Right lobe of liver (tissue), 6 donors: Measurements from ENCODE around the gene PRRX1. TPM values are rescaled to one million over a fixed set of nuclear protein-coding genes. Genes with fewer than 3 reads are reported as not detected.

ENCODE experiments used
- ATAC-seq, 4 donors: fragments of 200-7000 bp; cut with Tn5 transposase; one replicate each; pipeline ENCODE4 v1.9.1; 2020; ENCODE audit warnings: mild to moderate bottlenecking in 4 of 4, moderate library complexity in 4 of 4
- DNase-seq, 3 donors: peaks; one replicate each; pipeline ENCODE4 v3.0.0-alpha.2; 2020
- H3K27ac ChIP-seq, 3 donors: fragments of 200-600 bp; one replicate each; pipeline ENCODE4 v1.8.0; 2022
- H3K27me3 ChIP-seq, 2 donors: fragments of 200-600 bp; one replicate each; pipeline ENCODE4 v1.8.0; 2022
- H3K36me3 ChIP-seq, 4 donors: fragments of 200-600 bp; sonication (generic) in 1 of 4; one replicate each; pipeline versions ENCODE4 v1.5.1 to v1.8.0; 2017 to 2022; ENCODE audit warnings: control low read depth in 1 of 4
- H3K4me1 ChIP-seq, 4 donors: fragments of 200-600 bp; sonication (generic) in 1 of 4; one replicate each; pipeline versions ENCODE4 v1.5.1 to v1.8.0; 2017 to 2022; ENCODE audit warnings: control low read depth in 1 of 4
- H3K4me3 ChIP-seq, 3 donors: fragments of 200-600 bp; one replicate each; pipeline ENCODE4 v1.8.0; 2022
- H3K9me3 ChIP-seq, 4 donors: fragments of 200-600 bp; sonication (generic) in 1 of 4; one replicate each; pipeline versions ENCODE4 v1.5.1 to v1.8.0; 2017 to 2022; ENCODE audit warnings: control low read depth in 1 of 4
- POLR2A ChIP-seq: fragments of 450-650 bp; IDR thresholded peaks from one replicate; pipeline ENCODE4 v1.6.1; 2017; ENCODE audit warnings: antibody characterized with exemption, mild to moderate bottlenecking
- WGBS: methylation state at CpG from one replicate; pipeline ENCODE4 v1.1.6; 2018; ENCODE audit warnings: low coverage, low lambda C conversion rate; ENCODE audit not compliant: insufficient coverage; ENCODE audit errors: missing lambda C conversion rate; 5-methylcytosine and 5-hydroxymethylcytosine counted together
- intact Hi-C, 2 donors: fragments of 100-400 bp; cut with DNase I; formaldehyde crosslinking; loops; one replicate each; pipeline versions ENCODE4 v1.11.2 to v1.14.1; 2022
- total RNA-seq, 6 experiments: library from RNA; depleted of rRNA in 2 of 6; stranded (reverse); fragments of >200 nt in 2 of 6; fragmentation: NEBNext Ultra II Directional in 3 of 6; extraction: Animal tissue kit (Norgen Biotek cat#: 25700) in 3 of 6; gene quantifications; one replicate each; pipeline versions ENCODE4 v1.1.0 to v1.2.4, GENCODE V29; 2016 to 2023
- TF ChIP-seq, protein P1 (sequence below), 4 donors: fragments of 200-600 bp in 3 of 4; fragments of 450-650 bp in 1 of 4; IDR thresholded peaks; one replicate each; pipeline versions ENCODE4 v1.5.1 to v1.8.0; 2016 to 2022; ENCODE audit warnings: antibody characterized with exemption in 4 of 4, mild to moderate bottlenecking in 2 of 4
- donor health status: DM: no; HTN: yes; CAD: no.
- donor health status: DM: no; HTN: no; CAD: no.
- donor health status: DM: no; HTN: no; CAD: no.
- donor health status: DM: no; HTN: yes; CAD: no.
- donor health status: DM: no; HTN: yes; CAD: no.

Gene PRRX1
- total RNA-seq, 6 experiments from 2014 or later, result 0.05 to 0.55 (median 0.18) TPM

- intact Hi-C loops, result no loop called here
- WGBS, result 34% methylated on average over 2 of the region's 2 CpGs
These were observed 29.1 kb downstream of the PRRX1 start for GRCh38 chr1:170692866-170693575.

DNA sequence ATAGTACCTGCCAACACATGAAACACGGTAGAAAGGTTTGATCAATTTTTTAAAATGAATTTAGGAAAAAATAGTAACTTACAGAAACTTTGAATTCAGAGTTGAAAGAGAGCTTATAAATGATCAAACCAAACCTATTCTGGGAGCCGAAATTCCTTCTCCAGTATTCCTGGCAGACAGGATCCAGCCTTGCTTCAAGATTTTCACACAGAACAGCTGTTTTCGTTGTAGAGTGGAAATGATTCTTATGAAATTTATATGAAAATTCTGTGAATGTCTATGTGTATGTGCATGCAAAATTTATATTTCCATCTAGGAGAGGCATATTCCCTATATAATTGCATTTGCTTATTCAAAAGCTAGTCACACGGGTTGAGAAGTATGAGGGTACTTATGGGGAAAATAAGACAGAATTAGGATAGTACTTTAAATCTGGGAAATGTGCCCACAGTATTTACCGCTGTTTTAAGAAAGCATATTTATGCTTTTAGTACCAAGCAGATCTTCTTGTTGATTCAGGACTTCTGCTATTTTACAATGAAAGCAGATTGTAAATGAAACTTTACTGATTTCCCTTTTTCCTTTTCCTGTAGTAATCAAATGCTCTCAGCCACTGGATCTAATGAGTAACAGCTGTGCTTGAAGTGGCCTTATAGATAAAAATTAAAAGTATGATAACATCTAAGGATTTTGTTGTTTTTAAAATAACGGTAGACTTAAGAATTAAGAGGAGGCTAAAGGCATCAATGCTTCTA is 30.4 kb downstream of the PRRX1 start:
- Histone ChIP-seq H3K27me3 (no peaks in the 10 kb centered on the region), H3K9me3 (no peaks in the 10 kb centered on the region), H3K4me1 (no peaks in the 10 kb centered on the region), H3K4me3 (no peak overlapping the region), H3K36me3 (no peaks in the 10 kb centered on the region), H3K27ac (no peak overlapping the region)
- no peak for TF ChIP-seq POLR2A
- TF ChIP-seq, protein P1, sequence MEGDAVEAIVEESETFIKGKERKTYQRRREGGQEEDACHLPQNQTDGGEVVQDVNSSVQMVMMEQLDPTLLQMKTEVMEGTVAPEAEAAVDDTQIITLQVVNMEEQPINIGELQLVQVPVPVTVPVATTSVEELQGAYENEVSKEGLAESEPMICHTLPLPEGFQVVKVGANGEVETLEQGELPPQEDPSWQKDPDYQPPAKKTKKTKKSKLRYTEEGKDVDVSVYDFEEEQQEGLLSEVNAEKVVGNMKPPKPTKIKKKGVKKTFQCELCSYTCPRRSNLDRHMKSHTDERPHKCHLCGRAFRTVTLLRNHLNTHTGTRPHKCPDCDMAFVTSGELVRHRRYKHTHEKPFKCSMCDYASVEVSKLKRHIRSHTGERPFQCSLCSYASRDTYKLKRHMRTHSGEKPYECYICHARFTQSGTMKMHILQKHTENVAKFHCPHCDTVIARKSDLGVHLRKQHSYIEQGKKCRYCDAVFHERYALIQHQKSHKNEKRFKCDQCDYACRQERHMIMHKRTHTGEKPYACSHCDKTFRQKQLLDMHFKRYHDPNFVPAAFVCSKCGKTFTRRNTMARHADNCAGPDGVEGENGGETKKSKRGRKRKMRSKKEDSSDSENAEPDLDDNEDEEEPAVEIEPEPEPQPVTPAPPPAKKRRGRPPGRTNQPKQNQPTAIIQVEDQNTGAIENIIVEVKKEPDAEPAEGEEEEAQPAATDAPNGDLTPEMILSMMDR (IDR thresholded peaks at IDR 0.05), result no peak
- intact Hi-C loops, result no loop called here
- ATAC-seq, result no peak
- no peak for DNase-seq
- WGBS, result 64% methylated on average over 6 of the region's 6 CpGs

More at GRCh38 chr1:170692866-170693575, 29.1 kb downstream of the PRRX1 start:
- Histone ChIP-seq H3K27me3 (no peaks in the 10 kb centered on the region), H3K4me3 (no peak overlapping the region), H3K27ac (no peak overlapping the region), H3K4me1 (no peaks in the 10 kb centered on the region), H3K36me3 (no peaks in the 10 kb centered on the region), H3K9me3 (no peaks in the 10 kb centered on the region)
- ATAC-seq (peak; percentile 41 to 80 (median 60)), DNase-seq (no peak)
- no peak for TF ChIP-seq POLR2A
- TF ChIP-seq, protein P1 (IDR thresholded peaks at IDR 0.05), result no peak

GRCh38 chr1:170695955-170696590 is 32.1 kb downstream of the PRRX1 start:
- intact Hi-C loops, result no loop called here
- Histone ChIP-seq H3K27ac (no peak overlapping the region), H3K9me3 (no peaks in the 10 kb centered on the region), H3K27me3 (no peaks in the 10 kb centered on the region), H3K4me3 (no peak overlapping the region), H3K36me3 (no peaks in the 10 kb centered on the region), H3K4me1 (no peaks in the 10 kb centered on the region)
- DNase-seq (no peak), ATAC-seq (no peak)
- TF ChIP-seq POLR2A, result no peak
- TF ChIP-seq, protein P1 (IDR thresholded peaks at IDR 0.05), result no peak
- 77% methylated on average over 6 of the region's 6 CpGs for WGBS

DNA sequence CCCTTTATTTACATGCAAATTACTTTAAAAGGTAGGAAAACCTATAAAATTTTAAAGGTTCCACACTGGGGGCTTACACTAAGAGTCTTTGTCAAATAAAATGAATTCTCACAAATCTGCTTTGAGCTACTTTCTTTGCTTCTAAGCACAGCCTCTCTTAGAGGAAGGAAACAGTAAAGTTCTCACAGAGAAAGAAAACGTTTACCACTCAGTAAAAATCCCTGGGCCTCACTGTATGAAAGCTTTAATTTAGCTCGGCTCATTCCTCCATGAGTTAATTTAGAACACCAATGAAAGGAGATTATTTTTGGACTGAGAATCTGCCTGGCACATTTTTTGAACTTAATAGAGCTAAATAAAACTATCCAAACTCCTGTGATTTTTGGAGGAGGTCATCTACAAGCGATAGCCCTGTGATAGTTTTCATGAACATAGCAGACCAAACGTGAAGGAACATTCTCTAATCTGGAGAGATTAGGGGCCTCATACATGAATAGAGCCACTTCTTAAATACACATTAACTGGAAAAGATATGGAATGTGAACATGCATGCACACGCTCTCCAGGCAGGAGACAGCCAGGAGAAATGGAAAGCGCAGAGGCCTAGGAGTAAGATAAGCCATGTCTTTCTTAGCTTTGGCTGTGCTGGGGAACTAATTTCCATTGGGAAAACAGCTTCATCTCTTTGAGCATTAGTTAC is 32.8 kb downstream of the PRRX1 start:
- 68% methylated on average over 6 of the region's 6 CpGs for WGBS
- DNase-seq (no peak), ATAC-seq (no peak)
- H3K36me3 ChIP-seq, result no peaks in the 10 kb centered on the region
- no peak overlapping the region for H3K4me3 ChIP-seq
- intact Hi-C loops, result no loop called here
- no peaks in the 10 kb centered on the region for H3K27me3 ChIP-seq
- no peaks in the 10 kb centered on the region for H3K9me3 ChIP-seq
- H3K27ac ChIP-seq, result no peak overlapping the region
- TF ChIP-seq POLR2A, result no peak
- TF ChIP-seq, protein P1 (IDR thresholded peaks at IDR 0.05), result no peak
- H3K4me1 ChIP-seq, result no peaks in the 10 kb centered on the region
